Mucosa of stomach (tissue), 1 donor: ENCODE data around the gene RAB3IP.
"Not testable (repeated sequence)": the region's sequence is repeated elsewhere in the genome, so short reads cannot be mapped to it uniquely, and the experiment has no call there.

Experiments used
- H3K27me3 ChIP-seq: one replicate; pipeline ENCODE4 v1.7.0; 2013; ENCODE audit warnings: mild to moderate bottlenecking, low read length; ENCODE audit not compliant: control insufficient read depth, insufficient read depth
- H3K36me3 ChIP-seq: one replicate; pipeline ENCODE4 v1.7.0; 2013; ENCODE audit warnings: low read length; ENCODE audit not compliant: control insufficient read depth, insufficient read depth
- H3K4me1 ChIP-seq: one replicate; pipeline ENCODE4 v1.7.0; 2013; ENCODE audit warnings: mild to moderate bottlenecking, low read length; ENCODE audit not compliant: control insufficient read depth, insufficient read depth
- H3K4me3 ChIP-seq: one replicate; pipeline ENCODE4 v1.7.0; 2013; ENCODE audit warnings: low read length
- H3K9ac ChIP-seq: one replicate; pipeline ENCODE4 v1.7.0; 2013; ENCODE audit warnings: mild to moderate bottlenecking, low read length, moderate library complexity
- H3K9me3 ChIP-seq: one replicate; pipeline ENCODE4 v1.7.0; 2013; ENCODE audit warnings: mild to moderate bottlenecking, low read length, moderate library complexity; ENCODE audit not compliant: control insufficient read depth
- donor health status: Pancreatic carcinoma.

The RAB3IP gene

DNA sequence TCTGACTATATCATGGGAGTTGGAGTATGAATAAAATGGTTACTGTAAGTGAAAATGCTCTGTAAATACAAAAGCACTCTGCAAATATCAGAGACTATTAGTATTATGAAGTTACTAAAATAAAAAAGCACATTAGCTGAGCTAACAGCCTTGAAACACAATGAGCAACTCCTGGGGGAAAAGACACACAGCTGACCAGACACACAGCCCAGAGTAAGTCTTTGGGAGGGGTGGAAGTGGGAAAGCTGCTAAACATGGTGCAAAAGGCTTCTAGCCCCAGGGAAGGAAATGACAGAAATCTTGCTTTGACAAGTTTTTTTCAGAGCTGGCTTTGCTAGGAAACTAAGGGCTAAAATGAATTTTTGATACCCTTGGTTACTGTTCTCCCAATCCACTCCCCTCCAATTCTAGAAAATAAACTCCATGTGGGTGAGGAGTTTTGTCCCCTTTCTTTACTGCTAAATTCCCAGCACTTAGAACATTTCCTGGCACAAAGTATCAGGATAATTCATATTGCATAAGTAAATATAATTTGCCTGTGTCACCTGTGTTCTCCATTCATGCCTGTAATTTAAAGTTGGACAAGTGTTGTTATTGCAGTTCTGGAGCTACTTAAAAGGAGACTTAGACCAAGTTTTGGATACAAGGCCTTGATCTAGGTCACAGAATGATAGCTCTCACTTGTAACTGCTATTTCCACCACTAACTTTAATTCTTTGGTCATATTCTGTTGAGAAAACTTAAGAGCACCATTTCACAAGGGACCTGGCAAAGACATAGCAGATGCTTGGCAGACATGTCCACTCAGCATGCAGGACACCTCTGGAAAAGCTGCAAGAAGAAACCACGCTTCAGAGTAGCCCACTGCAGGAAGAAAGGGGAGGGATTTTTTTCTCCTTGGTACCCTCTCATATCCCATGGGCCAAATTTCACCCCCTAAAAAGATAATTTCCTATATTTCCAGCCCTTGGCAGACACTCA, 19.0 kb upstream of the RAB3IP start:
- Histone ChIP-seq H3K9ac (no peak overlapping the region), H3K36me3 (no peaks in the 10 kb centered on the region), H3K27me3 (no peaks in the 10 kb centered on the region), H3K4me1 (no peaks in the 10 kb centered on the region), H3K9me3 (no peaks in the 10 kb centered on the region), H3K4me3 (no peak overlapping the region)

DNA sequence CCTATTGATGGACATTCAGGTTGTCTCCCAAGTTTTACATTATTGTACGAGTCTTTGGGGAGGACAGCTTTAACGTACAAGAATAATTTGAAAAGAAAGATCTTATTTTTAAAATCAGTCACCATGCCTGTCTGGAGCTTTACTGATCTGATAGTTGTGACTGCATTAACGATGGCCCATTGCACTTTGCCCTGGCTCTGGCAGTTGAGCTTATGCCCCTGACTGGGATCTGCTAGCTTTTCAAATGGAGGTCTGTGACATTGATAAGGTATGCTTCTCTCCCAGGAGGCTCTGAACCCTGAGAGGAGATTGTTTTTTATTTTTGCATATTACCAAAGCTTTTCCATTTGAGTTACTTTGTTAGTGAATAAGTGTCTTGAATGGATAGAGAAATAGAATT, 17.9 kb upstream of the RAB3IP start:
- Histone ChIP-seq H3K4me3 (no peak overlapping the region), H3K36me3 (no peaks in the 10 kb centered on the region), H3K4me1 (no peaks in the 10 kb centered on the region), H3K9ac (no peak overlapping the region), H3K9me3 (no peaks in the 10 kb centered on the region), H3K27me3 (no peaks in the 10 kb centered on the region)

DNA sequence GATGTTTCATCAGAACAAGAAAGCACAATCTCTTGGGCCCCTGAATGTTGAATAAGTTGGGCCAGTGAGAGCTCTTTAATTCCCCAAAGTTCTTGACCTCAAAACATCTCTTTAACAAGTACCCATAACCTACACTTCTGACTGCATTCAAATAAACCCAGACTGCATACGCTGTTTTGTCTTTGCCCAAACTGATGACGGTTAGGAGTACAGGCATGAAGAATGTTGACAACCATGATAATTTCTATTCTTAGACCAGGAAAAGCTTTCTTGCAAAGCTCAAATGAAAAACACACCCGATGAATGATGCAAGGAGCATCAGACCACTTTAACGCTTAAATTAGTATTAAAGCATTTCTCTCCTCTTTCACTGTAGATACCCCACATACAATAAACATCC, 11.7 kb upstream of the RAB3IP start:
- H3K4me1 ChIP-seq: no peaks in the 10 kb centered on the region
- no peaks in the 10 kb centered on the region for H3K27me3 ChIP-seq
- H3K4me3 ChIP-seq: no peak overlapping the region
- no peak overlapping the region for H3K9ac ChIP-seq
- no peaks in the 10 kb centered on the region for H3K9me3 ChIP-seq
- no peaks in the 10 kb centered on the region for H3K36me3 ChIP-seq

DNA sequence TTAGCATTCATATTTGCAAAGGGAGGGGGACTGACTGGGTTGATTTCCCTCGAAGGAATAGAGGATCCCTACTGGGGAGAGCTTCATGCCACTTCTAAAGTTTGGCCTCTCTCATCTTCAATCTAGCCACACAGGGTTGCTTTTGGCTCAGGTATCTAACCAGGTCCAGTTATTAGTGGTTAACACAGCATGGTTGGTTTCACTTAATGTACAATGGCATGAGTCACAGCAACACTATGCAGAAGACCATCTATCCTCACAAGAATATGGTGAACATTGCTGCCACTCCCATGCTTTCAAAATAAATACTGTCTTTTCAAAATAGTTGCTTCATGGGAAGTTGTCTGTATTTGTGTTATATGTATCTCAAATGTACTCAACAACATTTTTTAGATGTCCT, 6.6 kb upstream of the RAB3IP start:
- Histone ChIP-seq H3K4me1 (no peaks in the 10 kb centered on the region), H3K9me3 (no peaks in the 10 kb centered on the region), H3K4me3 (no peak overlapping the region), H3K27me3 (no peaks in the 10 kb centered on the region), H3K9ac (no peak overlapping the region), H3K36me3 (no peaks in the 10 kb centered on the region)

DNA sequence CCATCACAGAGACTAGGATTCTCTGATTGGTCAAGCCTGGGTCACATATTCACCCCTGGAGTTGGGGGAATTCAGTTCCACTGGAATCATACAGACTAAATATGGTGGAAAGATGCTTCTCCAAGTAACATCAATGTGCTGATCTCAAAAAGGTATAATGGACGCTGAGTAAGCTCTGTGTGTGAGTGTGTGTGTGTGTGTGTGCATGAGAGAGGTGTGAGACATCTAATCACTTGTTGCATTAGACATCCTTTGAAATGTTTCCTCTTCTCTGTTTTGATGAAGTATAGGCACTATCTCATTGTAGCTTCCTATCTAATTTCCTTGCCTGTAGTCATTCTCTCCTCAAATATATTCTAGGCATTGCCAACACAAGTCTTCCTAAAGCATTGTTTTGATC, 5.0 kb upstream of the RAB3IP start:
- Histone ChIP-seq H3K4me3 (no peak overlapping the region), H3K36me3 (no peaks in the 10 kb centered on the region), H3K9ac (no peak overlapping the region), H3K27me3 (no peaks in the 10 kb centered on the region), H3K4me1 (no peaks in the 10 kb centered on the region), H3K9me3 (no peaks in the 10 kb centered on the region)

DNA sequence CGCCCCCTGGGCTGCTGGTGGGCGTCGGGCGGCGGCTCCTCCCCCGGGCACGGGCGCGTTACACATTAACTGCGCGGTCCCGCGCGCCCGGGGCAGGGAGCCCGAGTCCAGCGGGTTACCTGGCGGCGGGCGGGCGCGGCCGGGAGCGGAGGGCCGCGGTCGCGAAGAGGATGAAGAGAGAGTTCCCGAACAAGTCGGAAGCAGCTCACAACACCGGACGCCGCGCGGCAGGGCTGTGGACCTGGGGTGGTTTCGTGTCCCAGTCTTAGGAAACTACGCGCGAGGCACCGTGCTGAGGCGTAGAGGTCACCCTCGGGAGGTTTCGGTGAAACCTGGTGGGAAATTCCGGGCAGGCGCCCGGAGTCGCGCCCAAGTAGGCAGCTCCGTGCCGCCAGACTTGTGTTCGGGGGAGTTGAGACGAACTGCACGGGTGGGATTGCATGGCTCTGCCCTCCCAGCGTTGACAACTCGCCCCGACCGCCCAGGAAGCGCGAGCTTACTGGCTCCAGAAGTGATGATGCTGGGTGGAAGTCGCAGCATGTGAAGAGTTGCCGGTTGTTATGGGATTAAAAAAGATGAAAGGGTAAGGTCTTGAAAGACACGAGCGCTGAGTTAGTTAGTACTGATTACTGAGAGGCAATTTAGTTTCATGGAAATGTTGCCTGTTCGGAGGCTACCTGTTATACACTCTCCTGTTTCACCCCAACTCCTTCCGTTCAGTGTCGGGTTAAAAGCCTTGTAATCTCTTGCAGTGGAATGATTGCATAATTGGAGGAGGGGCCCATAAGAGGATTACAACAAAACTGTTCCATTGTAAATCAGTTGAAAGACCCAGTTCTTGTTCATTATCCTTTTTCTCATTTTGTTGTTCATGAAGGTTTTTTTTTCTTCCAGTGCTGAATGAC, 879 bp downstream of the RAB3IP start:
- peak overlapping the region; percentile 92 for H3K9ac ChIP-seq
- H3K27me3 ChIP-seq: no peaks in the 10 kb centered on the region
- H3K9me3 ChIP-seq: no peaks in the 10 kb centered on the region
- H3K4me3 ChIP-seq: peak overlapping the region; percentile 93
- H3K36me3 ChIP-seq: no peaks in the 10 kb centered on the region
- no peaks in the 10 kb centered on the region for H3K4me1 ChIP-seq

DNA sequence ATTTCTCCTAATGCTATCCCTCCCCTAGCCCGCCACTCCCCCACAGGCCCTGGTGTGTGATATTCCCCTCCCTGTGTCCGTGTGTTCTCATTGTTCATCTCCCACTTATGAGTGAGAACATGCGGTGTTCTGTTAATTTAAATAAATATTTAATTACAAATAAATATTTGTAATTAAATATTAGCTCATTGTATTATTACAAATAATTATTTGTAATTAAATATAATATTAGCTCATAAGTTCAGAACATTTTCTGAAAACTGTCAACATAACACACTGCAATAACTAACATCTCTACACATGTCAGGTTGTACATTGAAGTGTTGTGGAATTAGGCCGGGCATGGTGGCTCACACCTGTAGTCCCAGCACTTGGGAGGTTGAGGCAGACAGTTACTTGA, 5.4 kb downstream of the RAB3IP start:
- no peaks in the 10 kb centered on the region for H3K9me3 ChIP-seq
- H3K27me3 ChIP-seq: no peaks in the 10 kb centered on the region
- no peaks in the 10 kb centered on the region for H3K4me1 ChIP-seq
- H3K4me3 ChIP-seq: no peak overlapping the region
- no peaks in the 10 kb centered on the region for H3K36me3 ChIP-seq
- no peak overlapping the region for H3K9ac ChIP-seq

DNA sequence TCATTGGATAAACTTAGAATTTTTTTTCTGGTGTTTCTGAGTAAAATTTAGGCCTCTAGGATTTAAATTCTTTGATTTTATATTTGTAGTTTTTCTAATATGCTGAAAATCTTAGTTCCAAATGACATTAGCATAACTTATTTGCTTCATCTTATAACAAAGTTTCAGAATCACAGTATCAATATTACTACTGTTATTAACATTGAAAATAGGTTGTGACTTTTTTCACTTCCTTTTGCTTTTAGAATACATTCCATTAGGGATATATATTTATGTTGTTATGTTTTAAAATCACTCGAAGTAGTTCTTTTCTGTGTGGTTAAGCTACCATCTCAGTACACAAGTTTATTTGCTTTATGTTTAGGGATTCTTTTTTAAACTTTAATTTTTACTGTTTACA, 12.8 kb downstream of the RAB3IP start:
- H3K4me1 ChIP-seq: no peaks in the 10 kb centered on the region
- no peaks in the 10 kb centered on the region for H3K9me3 ChIP-seq
- H3K27me3 ChIP-seq: no peaks in the 10 kb centered on the region
- no peak overlapping the region for H3K4me3 ChIP-seq
- H3K36me3 ChIP-seq: no peaks in the 10 kb centered on the region
- no peak overlapping the region for H3K9ac ChIP-seq

DNA sequence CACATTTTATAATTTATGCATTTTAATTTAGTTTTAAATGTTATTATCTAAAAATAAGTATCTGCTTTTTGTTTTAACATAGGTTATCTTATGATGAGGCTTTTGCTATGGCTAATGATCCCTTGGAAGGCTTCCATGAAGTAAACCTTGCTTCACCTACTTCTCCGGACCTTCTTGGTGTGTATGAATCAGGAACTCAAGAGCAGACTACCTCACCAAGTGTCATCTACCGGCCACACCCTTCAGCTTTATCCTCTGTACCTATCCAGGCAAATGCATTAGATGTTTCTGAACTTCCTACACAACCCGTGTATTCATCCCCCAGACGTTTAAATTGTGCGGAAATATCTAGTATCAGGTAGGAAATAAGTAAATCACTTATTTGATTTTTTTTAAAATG, 16.6 kb downstream of the RAB3IP start:
- Histone ChIP-seq H3K4me3 (no peak overlapping the region), H3K36me3 (no peaks in the 10 kb centered on the region), H3K27me3 (no peaks in the 10 kb centered on the region), H3K9ac (no peak overlapping the region), H3K9me3 (no peaks in the 10 kb centered on the region), H3K4me1 (no peaks in the 10 kb centered on the region)

DNA sequence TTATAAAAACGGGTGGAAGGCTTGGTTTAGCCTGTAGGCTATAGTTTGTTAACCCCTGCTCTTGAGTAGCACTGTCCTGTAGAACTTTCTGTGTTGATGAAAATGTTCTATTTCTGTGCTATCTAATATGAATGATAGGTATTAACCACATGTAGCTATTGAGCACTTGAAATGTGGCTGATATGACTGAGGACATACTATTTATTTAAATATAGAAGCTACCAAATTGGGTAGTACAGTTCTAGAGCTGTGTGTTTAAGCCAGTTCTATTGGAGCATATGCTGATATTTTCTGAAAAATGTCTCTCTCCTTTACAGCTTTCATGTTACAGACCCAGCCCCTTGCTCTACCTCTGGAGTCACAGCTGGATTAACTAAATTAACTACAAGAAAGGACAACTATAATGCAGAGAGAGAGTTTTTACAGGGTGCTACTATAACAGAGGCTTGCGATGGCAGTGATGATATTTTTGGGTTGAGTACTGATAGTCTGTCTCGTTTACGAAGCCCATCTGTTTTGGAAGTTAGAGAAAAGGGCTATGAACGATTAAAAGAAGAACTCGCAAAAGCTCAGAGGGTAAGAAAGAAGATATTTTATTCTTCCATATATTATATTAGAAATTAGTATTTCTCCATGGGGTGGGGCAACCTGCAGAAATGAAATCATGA, 17.6 kb downstream of the RAB3IP start:
- no peak overlapping the region for H3K4me3 ChIP-seq
- H3K36me3 ChIP-seq: no peaks in the 10 kb centered on the region
- H3K9me3 ChIP-seq: no peaks in the 10 kb centered on the region
- H3K9ac ChIP-seq: no peak overlapping the region
- H3K27me3 ChIP-seq: no peaks in the 10 kb centered on the region
- H3K4me1 ChIP-seq: no peaks in the 10 kb centered on the region

DNA sequence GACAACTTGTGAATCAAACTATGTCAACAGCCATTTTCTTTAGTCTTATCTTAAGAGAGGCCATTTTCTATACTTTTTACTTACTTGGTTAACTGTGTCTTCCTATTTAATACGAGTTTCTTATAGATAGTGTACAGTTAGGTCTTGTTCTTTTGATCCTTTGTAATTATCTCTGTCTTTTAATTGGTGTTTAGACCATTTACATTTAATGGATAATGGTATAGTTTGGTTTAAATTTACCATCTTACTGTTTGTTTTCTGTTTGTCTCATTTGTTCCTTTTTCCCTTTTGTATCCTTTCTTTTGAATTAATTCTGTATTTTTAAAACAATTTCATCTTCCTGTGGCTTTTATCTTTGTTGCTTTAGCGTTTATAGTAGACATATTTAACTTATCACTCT, 19.4 kb downstream of the RAB3IP start:
- Histone ChIP-seq H3K9ac (no peak overlapping the region), H3K36me3 (no peaks in the 10 kb centered on the region), H3K9me3 (no peaks in the 10 kb centered on the region), H3K4me1 (no peaks in the 10 kb centered on the region), H3K4me3 (no peak overlapping the region), H3K27me3 (no peaks in the 10 kb centered on the region)

DNA sequence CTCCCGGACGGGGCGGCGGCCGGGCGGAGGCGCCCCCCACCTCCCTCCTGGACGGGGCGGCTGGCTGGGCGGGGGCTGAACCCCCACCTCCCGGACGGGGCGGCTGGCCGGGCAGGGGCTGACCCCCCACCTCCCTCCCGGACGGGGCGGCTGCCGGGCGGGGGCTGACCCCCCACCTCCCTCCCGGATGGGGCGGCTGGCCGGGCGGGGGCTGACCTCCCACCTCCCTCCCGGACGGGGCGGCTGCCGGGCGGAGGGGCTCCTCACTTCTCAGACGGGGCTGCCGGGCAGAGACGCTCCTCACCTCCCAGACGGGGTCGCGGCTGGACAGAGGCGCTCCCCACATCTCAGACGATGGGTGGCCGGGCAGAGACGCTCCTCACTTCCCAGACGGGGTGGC, 20.9 kb downstream of the RAB3IP start:
- not testable (repeated sequence) for H3K27me3 ChIP-seq, H3K9me3 ChIP-seq, H3K9ac ChIP-seq, H3K4me3 ChIP-seq, H3K36me3 ChIP-seq, H3K4me1 ChIP-seq
